ENCODE data around the gene DDX49. TPM values are rescaled to one million over a fixed set of nuclear protein-coding genes. Genes with fewer than 3 reads are reported as not detected.
"Not testable (repeated sequence)": the region's sequence is repeated elsewhere in the genome, so short reads cannot be mapped to it uniquely, and the experiment has no call there.

DDX49 gene
- total RNA-seq, 2 experiments from 2014 or later, result 61.0 to 61.6 TPM

GRCh38 chr19:18898607-18899408, 20.7 kb upstream of the DDX49 start:
- peaks cover 22% of the 10 kb centered on the region for H3K27me3 Mint-ChIP-seq
- no peak for TF ChIP-seq CTCF (IDR thresholded peaks at IDR 0.05)
- H3K9me3 Mint-ChIP-seq, result no peaks in the 10 kb centered on the region
- POLR2A ChIA-PET, result no interaction called here
- DNase-seq (no peak), ATAC-seq (no peak)
- CTCF ChIA-PET, result no interaction called here
- H3K4me3 Mint-ChIP-seq, result no peak overlapping the region
- H3K27ac Mint-ChIP-seq, result no peak overlapping the region
- peaks cover 12% of the 10 kb centered on the region for H3K36me3 Mint-ChIP-seq (ENCODE audit: low read depth)
- intact Hi-C loops (cut with micrococcal nuclease), result no loop called here
- peaks cover 2% of the 10 kb centered on the region for H3K4me1 Mint-ChIP-seq (ENCODE audit: low read depth)

- intact Hi-C loops (cut with micrococcal nuclease), result no loop called here
- Mint-ChIP-seq H3K27me3 (peaks cover 16% of the 10 kb centered on the region), H3K9me3 (no peaks in the 10 kb centered on the region), H3K27ac (no peak overlapping the region), H3K4me1 (ENCODE audit: low read depth) (peaks cover 2% of the 10 kb centered on the region), H3K36me3 (ENCODE audit: low read depth) (peaks cover 13% of the 10 kb centered on the region), H3K4me3 (no peak overlapping the region)
- no peak for ATAC-seq
- no peak for DNase-seq
- POLR2A ChIA-PET, result interaction anchor here (1.0 to 1.2 kb wide), 2 partner anchors 19 to 21 kb away, joined by 3 to 4 read pairs; partner anchors contain the start of genes COPE and DDX49
- TF ChIP-seq CTCF (IDR thresholded peaks at IDR 0.05), result no peak
- CTCF ChIA-PET, result no interaction called here
Measured at GRCh38 chr19:18899624-18900560, 19.6 kb upstream of the DDX49 start.

GRCh38 chr19:18900700-18901481, 18.6 kb upstream of the DDX49 start:
- Mint-ChIP-seq H3K36me3 (ENCODE audit: low read depth) (peaks cover 20% of the 10 kb centered on the region), H3K27ac (no peak overlapping the region), H3K4me3 (no peak overlapping the region), H3K9me3 (no peaks in the 10 kb centered on the region), H3K4me1 (ENCODE audit: low read depth) (peaks cover 2% of the 10 kb centered on the region), H3K27me3 (peaks cover 12% of the 10 kb centered on the region)
- TF ChIP-seq CTCF (IDR thresholded peaks at IDR 0.05), result no peak
- ChIA-PET CTCF (no interaction called here), POLR2A (no interaction called here)
- ATAC-seq, result no peak
- intact Hi-C loops (cut with micrococcal nuclease), result no loop called here
- peak; percentile 12 for DNase-seq

GRCh38 chr19:18901491-18901890, 18.0 kb upstream of the DDX49 start:
- TF ChIP-seq CTCF (IDR thresholded peaks at IDR 0.05), result no peak
- Mint-ChIP-seq H3K4me3 (no peak overlapping the region), H3K9me3 (no peaks in the 10 kb centered on the region), H3K27me3 (peaks cover 10% of the 10 kb centered on the region), H3K27ac (no peak overlapping the region), H3K4me1 (ENCODE audit: low read depth) (peaks cover under 1% of the 10 kb centered on the region), H3K36me3 (ENCODE audit: low read depth) (peaks cover 20% of the 10 kb centered on the region)
- POLR2A ChIA-PET, result no interaction called here
- CTCF ChIA-PET, result no interaction called here
- ATAC-seq (no peak), DNase-seq (no peak)
- intact Hi-C loops (cut with micrococcal nuclease), result no loop called here

- H3K36me3 Mint-ChIP-seq (ENCODE audit: low read depth), result peaks cover 20% of the 10 kb centered on the region
- not testable (repeated sequence) for H3K27ac Mint-ChIP-seq
- POLR2A ChIA-PET, result interaction anchor here (2.8 kb wide), 1 partner anchor 17 kb away, joined by 10 read pairs; the partner anchor contains the start of genes COPE and DDX49
Measured at GRCh38 chr19:18902519-18902918, 17.0 kb upstream of the DDX49 start.

More at GRCh38 chr19:18902519-18902918, 17.0 kb upstream of the DDX49 start:
- CTCF ChIA-PET; DNase-seq; H3K4me1 Mint-ChIP-seq (ENCODE audit: low read depth); H3K9me3 Mint-ChIP-seq; H3K4me3 Mint-ChIP-seq; intact Hi-C loops (cut with micrococcal nuclease); ATAC-seq; H3K27me3 Mint-ChIP-seq: not testable (repeated sequence)
